HepG2 (cell line): ENCODE data around the gene CCDC106. TPM values are rescaled to one million over a fixed set of nuclear protein-coding genes. Genes with fewer than 3 reads are reported as not detected.
A peak's percentile ranks its signal among the peaks of the same experiment; 100 is the strongest.

Experiments used
- HMGXB4 ChIP-seq, 2 experiments: sonication (generic) in 1 of 2; formaldehyde crosslinking in 1 of 2; IDR thresholded peaks; 2 replicates each; pipeline versions ENCODE4 v1.4.0 to v1.6.1; 2018 to 2020; ENCODE audit warnings: missing genetic modification reagents in 2 of 2, borderline replicate concordance in 1 of 2, low read depth in 1 of 2, mild to moderate bottlenecking in 1 of 2, missing biosample characterization in 1 of 2
- MEIS1 ChIP-seq: sonication (generic); formaldehyde crosslinking; IDR thresholded peaks from 2 replicates; pipeline ENCODE4 v1.9.0; 2021; ENCODE audit warnings: mild to moderate bottlenecking, missing genetic modification reagents, moderate library complexity, borderline replicate concordance
- NRL ChIP-seq: sonication (generic); formaldehyde crosslinking; IDR thresholded peaks from 2 replicates; pipeline ENCODE4 v1.5.0; 2020; ENCODE audit warnings: missing genetic modification reagents, mild to moderate bottlenecking, moderate library complexity, borderline replicate concordance
- ZNF318 ChIP-seq: sonication (generic); formaldehyde crosslinking; IDR thresholded peaks from 2 replicates; pipeline ENCODE4 v1.4.0; 2020; ENCODE audit warnings: mild to moderate bottlenecking, missing genetic modification reagents
- ZNF407 ChIP-seq: sonication (generic); formaldehyde crosslinking; IDR thresholded peaks from one replicate; pipeline ENCODE4 v1.5.1; 2020; ENCODE audit warnings: mild to moderate bottlenecking, missing genetic modification reagents; ENCODE audit errors: not compliant biosample characterization
- ZNF547 ChIP-seq: sonication (generic); formaldehyde crosslinking; IDR thresholded peaks from 2 replicates; pipeline ENCODE4 v1.5.1; 2020; ENCODE audit warnings: mild to moderate bottlenecking, missing genetic modification reagents
- ZNF7 ChIP-seq: IDR thresholded peaks from 2 replicates; pipeline ENCODE4 v1.6.1; 2016; ENCODE audit warnings: missing biosample characterization, missing genetic modification reagents
- ZNF713 ChIP-seq: sonication (generic); formaldehyde crosslinking; IDR thresholded peaks from 2 replicates; pipeline ENCODE4 v1.4.0; 2020; ENCODE audit warnings: mild to moderate bottlenecking, missing genetic modification reagents
- ZSCAN31 ChIP-seq: sonication (generic); formaldehyde crosslinking; IDR thresholded peaks from 2 replicates; pipeline ENCODE4 v1.5.0; 2020; ENCODE audit warnings: low read depth, mild to moderate bottlenecking, missing genetic modification reagents
- polyA plus RNA-seq, 8 experiments: library from polyadenylated mRNA; depleted of rRNA in 3 of 8; stranded (reverse) in 7 of 8; unstranded in 1 of 8; fragments of >200 nt; fragmentation: Illumina TruSeq in 4 of 8; extraction: Trizol in 4 of 8; gene quantifications; 2 replicates each; pipeline versions ENCODE4 v1.2.1 to v1.2.3, GENCODE V29; 2011 to 2016; ENCODE audit warnings: low read depth in 4 of 8, missing spikeins in 1 of 8, mixed read lengths in 1 of 8; ENCODE audit not compliant: insufficient read depth in 1 of 8
- total RNA-seq, 5 experiments: library from RNA; depleted of rRNA; stranded (reverse); fragments of >200 nt; fragmentation: Illumina TruSeq; extraction: Trizol; gene quantifications; 2 replicates each; pipeline ENCODE4 v1.2.3, GENCODE V29; 2016; ENCODE audit warnings: low read depth in 1 of 5

Gene CCDC106
- total and polyA plus RNA-seq, 2 of the 13 experiments (the other 11 are each of a cell fraction or from before 2014, with no cell fraction given) = 4.7 to 8.8 TPM

DNA sequence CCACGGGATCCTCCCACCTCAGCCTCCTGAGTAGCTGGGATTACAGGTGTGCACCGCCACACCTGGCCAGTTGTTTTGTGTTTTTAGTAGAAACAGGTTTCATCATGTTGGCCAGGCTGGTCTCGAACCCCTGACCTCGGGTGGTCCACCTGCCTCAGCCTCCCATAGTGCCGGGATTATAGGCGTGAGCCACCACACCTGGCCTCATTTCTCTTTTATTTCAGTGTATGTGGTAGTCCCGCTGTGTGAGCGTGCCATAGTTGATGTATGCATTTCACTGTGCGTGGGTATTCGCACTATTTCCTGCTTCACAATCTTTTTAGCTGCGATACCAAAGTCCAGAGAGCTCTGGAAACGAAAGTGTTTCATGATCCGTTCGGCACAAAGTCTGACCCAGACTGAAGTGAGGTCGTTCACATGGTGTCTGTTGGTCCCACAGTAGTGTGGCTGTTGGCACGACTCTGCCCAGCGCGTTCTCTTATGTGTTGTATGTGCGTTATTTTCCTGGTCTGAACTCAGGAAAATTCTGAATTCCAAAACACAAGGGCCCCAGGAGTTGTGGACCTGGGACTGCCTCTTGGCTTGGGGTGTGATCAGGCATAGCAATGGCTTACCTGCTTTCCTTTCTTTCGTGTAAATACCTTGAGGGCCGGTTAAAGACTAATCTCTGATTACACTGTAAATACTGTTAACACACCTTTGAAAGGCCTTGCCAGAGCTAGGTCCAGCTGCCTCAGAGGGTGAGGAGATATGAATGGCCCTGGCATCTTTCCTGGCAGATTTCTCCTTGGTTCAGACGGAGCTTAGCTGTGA, 35.6 kb downstream of the CCDC106 start (continued):
- TF ChIP-seq HMGXB4 (CRISPR knock-in tag; IDR thresholded peaks at IDR 0.05; ENCODE audit: borderline replicate concordance in 1 of 2, low read depth in 1 of 2) = peak in 1 of 2 experiments; percentile 43; a peak in 1 of 4 replicates
- no peak for TF ChIP-seq ZSCAN31 (CRISPR knock-in tag)
- no peak for TF ChIP-seq ZNF547 (CRISPR knock-in tag)
- TF ChIP-seq ZNF407 = no peak
- no peak for TF ChIP-seq ZNF7 (CRISPR knock-in tag)
- 0 out of 2 replicates have a peak, but pooled peaks have one; percentile 30 for TF ChIP-seq ZNF713
- no peak for TF ChIP-seq NRL (CRISPR knock-in tag)
- TF ChIP-seq MEIS1 = no peak
- TF ChIP-seq ZNF318 (CRISPR knock-in tag) = no peak
